HUDEP-2 (cell line): Measurements from ENCODE around the gene OR2AJ1.
A peak's percentile ranks its signal among the peaks of the same experiment; 100 is the strongest.

Experiments
- DNase-seq, 76 experiments: peaks; one replicate each; lab custom pipeline; 2025; ENCODE audit not compliant: unreplicated experiment in 76 of 76; lab: John Stamatoyannopoulos, UW

OR2AJ1 gene

GRCh38 chr1:247924868-247925267, at the start of gene OR2AJ1:
Gene OR2AJ1 (plus strand): TSS chr1:247924889. CDS start chr1:247933769, 8,880 bp downstream.
- DNase-seq = no peak

- no peak for DNase-seq
These were observed 41.3 kb upstream of the OR2AJ1 start for GRCh38 chr1:247883346-247883745.

GRCh38 chr1:247884797-247885413, 39.8 kb upstream of the OR2AJ1 start:
- DNase-seq = peak in 24 of 76 experiments; percentile 1 to 47 (median 21)

- no peak for DNase-seq
These were observed 29.5 kb upstream of the OR2AJ1 start, which contains the start of gene OR2W3 for GRCh38 chr1:247895163-247895637. Gene OR2W3 (plus strand): TSS chr1:247895587. CDS start chr1:247895587, 0 bp downstream.

GRCh38 chr1:247895976-247896375, 28.7 kb upstream of the OR2AJ1 start:
- DNase-seq = no peak

GRCh38 chr1:247904122-247904521, 20.6 kb upstream of the OR2AJ1 start:
- no peak for DNase-seq

- DNase-seq = no peak
These were observed 19.5 kb upstream of the OR2AJ1 start for GRCh38 chr1:247905181-247905580.

GRCh38 chr1:247905910-247906503, 18.7 kb upstream of the OR2AJ1 start:
- peak in 13 of 76 experiments; percentile 5 to 41 (median 17) for DNase-seq

GRCh38 chr1:247906504-247907047, 18.1 kb upstream of the OR2AJ1 start:
- peak in 32 of 76 experiments; percentile 11 to 83 (median 52) for DNase-seq

GRCh38 chr1:247908766-247909165, 15.9 kb upstream of the OR2AJ1 start:
- no peak for DNase-seq

GRCh38 chr1:247913786-247914185, 10.9 kb upstream of the OR2AJ1 start:
- DNase-seq = no peak

GRCh38 chr1:247914941-247915662, 9.6 kb upstream of the OR2AJ1 start:
- DNase-seq = peak in 12 of 76 experiments; percentile 2 to 43 (median 16)

- no peak for DNase-seq
These were observed 4.7 kb upstream of the OR2AJ1 start, which contains the start of gene OR2T8 for GRCh38 chr1:247919952-247920351. Gene OR2T8 (plus strand): TSS chr1:247920252. CDS start chr1:247921018, 766 bp downstream.

GRCh38 chr1:247923941-247924340, 748 bp upstream of the OR2AJ1 start:
- no peak for DNase-seq

GRCh38 chr1:247933989-247934388, 9.3 kb downstream of the OR2AJ1 start:
- no peak for DNase-seq

- no peak for DNase-seq
These were observed 11.1 kb downstream of the OR2AJ1 start for GRCh38 chr1:247935781-247936180.

- DNase-seq = no peak
These were observed 11.7 kb downstream of the OR2AJ1 start for GRCh38 chr1:247936415-247936814.

GRCh38 chr1:247936965-247937734, 12.5 kb downstream of the OR2AJ1 start:
- peak; percentile 16 to 98 (median 92) for DNase-seq

- DNase-seq = no peak
These were observed 17.9 kb downstream of the OR2AJ1 start for GRCh38 chr1:247942624-247943023.

GRCh38 chr1:247948558-247948957, 23.9 kb downstream of the OR2AJ1 start, which contains the start of gene OR2L8:
Gene OR2L8 (plus strand): TSS chr1:247948858. CDS start chr1:247948858, 0 bp downstream.
- no peak for DNase-seq
